Calu3 (cell line): ENCODE data around the gene APP. TPM values are rescaled to one million over a fixed set of nuclear protein-coding genes. Genes with fewer than 3 reads are reported as not detected.
"Not testable (repeated sequence)": the region's sequence is repeated elsewhere in the genome, so short reads cannot be mapped to it uniquely, and the experiment has no call there.

Experiments
- BruUV-seq: library from RNA; stranded (reverse); fragments of 400-500 nt; replicated peaks from 2 replicates; lab custom pipeline; 2021; lab: Mats Ljungman, UMichigan
- CTCF ChIA-PET: fragments of 300-600 bp; sonication (Branson Sonifier 250); formaldehyde crosslinking; loops from one replicate; lab custom pipeline; 2022; ENCODE audit warnings: antibody characterized with exemption; lab: Charles Lee
- DNase-seq: peaks from one replicate; pipeline ENCODE4 v3.0.0; 2022
- H3K27ac Mint-ChIP-seq: one replicate; pipeline ENCODE4 v1.8.0; 2022; ENCODE audit warnings: mixed read lengths; ENCODE audit not compliant: unreplicated experiment
- H3K27me3 Mint-ChIP-seq: one replicate; pipeline ENCODE4 v1.8.0; 2022; ENCODE audit warnings: mixed read lengths; ENCODE audit not compliant: unreplicated experiment
- H3K36me3 Mint-ChIP-seq: one replicate; pipeline ENCODE4 v1.8.0; 2022; ENCODE audit warnings: mild to moderate bottlenecking, moderate library complexity, mixed read lengths; ENCODE audit not compliant: insufficient read depth, unreplicated experiment
- H3K4me1 Mint-ChIP-seq: one replicate; pipeline ENCODE4 v1.8.0; 2022; ENCODE audit warnings: mild to moderate bottlenecking, low read depth, mixed read lengths; ENCODE audit not compliant: unreplicated experiment
- H3K4me3 Mint-ChIP-seq: one replicate; pipeline ENCODE4 v1.8.0; 2022; ENCODE audit warnings: mild to moderate bottlenecking, low read depth, moderate library complexity, mixed read lengths; ENCODE audit not compliant: unreplicated experiment
- H3K9me3 Mint-ChIP-seq: one replicate; pipeline ENCODE4 v1.8.0; 2022; ENCODE audit warnings: low read depth, mixed read lengths; ENCODE audit not compliant: unreplicated experiment
- CTCF ChIP-seq: fragments of 200-600 bp; IDR thresholded peaks from one replicate; pipeline ENCODE4 v1.8.0; 2022; ENCODE audit warnings: antibody characterized with exemption; ENCODE audit not compliant: unreplicated experiment
- intact Hi-C: fragments of 100-400 bp; cut with micrococcal nuclease; formaldehyde crosslinking; loops from one replicate; pipeline ENCODE4 v1.10.0; 2022; ENCODE audit not compliant: unreplicated experiment
- total RNA-seq: library from RNA; stranded (reverse); gene quantifications from 2 replicates; pipeline ENCODE4 v1.2.3, GENCODE V29; 2022

APP gene
- total RNA-seq, 1 experiment from 2014 or later, result 566 TPM

- CTCF ChIA-PET, result interaction anchor here (0.7 kb wide), 1 partner anchor 233 kb away, joined by 3 read pairs; no protein-coding TSS in a partner anchor
- Mint-ChIP-seq H3K4me1 (peaks cover 6% of the 10 kb centered on the region), H3K4me3 (no peak overlapping the region), H3K27ac (no peak overlapping the region), H3K27me3 (no peaks in the 10 kb centered on the region), H3K9me3 (no peaks in the 10 kb centered on the region), H3K36me3 (peaks cover 17% of the 10 kb centered on the region)
- no peak for TF ChIP-seq CTCF
- no peak for DNase-seq
- intact Hi-C loops, result no loop called here
- BruUV-seq, result no TSS peak
These were observed 243.2 kb downstream of the APP start for GRCh38 chr21:25927195-25927880.

GRCh38 chr21:25925936-25926335, 244.6 kb downstream of the APP start:
- no TSS peak for BruUV-seq
- CTCF ChIA-PET, result no interaction called here

GRCh38 chr21:25925064-25925800, 245.3 kb downstream of the APP start:
- CTCF ChIA-PET, result no interaction called here
- no peak overlapping the region for H3K4me3 Mint-ChIP-seq
- no peaks in the 10 kb centered on the region for H3K27me3 Mint-ChIP-seq
- intact Hi-C loops, result no loop called here
- TF ChIP-seq CTCF, result no peak
- BruUV-seq, result no TSS peak
- no peak for DNase-seq
- no peak overlapping the region for H3K27ac Mint-ChIP-seq
- H3K9me3 Mint-ChIP-seq, result no peaks in the 10 kb centered on the region
- peaks cover 9% of the 10 kb centered on the region for H3K36me3 Mint-ChIP-seq
- peaks cover 6% of the 10 kb centered on the region for H3K4me1 Mint-ChIP-seq

More at GRCh38 chr21:25925936-25926335, 244.6 kb downstream of the APP start:
- H3K4me1 Mint-ChIP-seq, result peaks cover 6% of the 10 kb centered on the region
- DNase-seq, result no peak
- H3K27ac Mint-ChIP-seq, result no peak overlapping the region
- H3K4me3 Mint-ChIP-seq, result no peak overlapping the region
- H3K36me3 Mint-ChIP-seq, result peaks cover 14% of the 10 kb centered on the region
- intact Hi-C loops, result no loop called here
- H3K9me3 Mint-ChIP-seq, result no peaks in the 10 kb centered on the region
- no peak for TF ChIP-seq CTCF
- H3K27me3 Mint-ChIP-seq, result no peaks in the 10 kb centered on the region

GRCh38 chr21:25918152-25918551, 252.4 kb downstream of the APP start:
- DNase-seq, BruUV-seq, intact Hi-C loops, H3K27me3 Mint-ChIP-seq, H3K27ac Mint-ChIP-seq, H3K4me3 Mint-ChIP-seq, H3K9me3 Mint-ChIP-seq, CTCF ChIA-PET, H3K36me3 Mint-ChIP-seq: not testable (repeated sequence)
- H3K4me1 Mint-ChIP-seq, result peaks cover 10% of the 10 kb centered on the region

- no peaks in the 10 kb centered on the region for H3K36me3 Mint-ChIP-seq
- no peaks in the 10 kb centered on the region for H3K27me3 Mint-ChIP-seq
- peaks cover 25% of the 10 kb centered on the region for H3K4me1 Mint-ChIP-seq
- intact Hi-C loops, result no loop called here
- no peak overlapping the region for H3K27ac Mint-ChIP-seq
- no peak for TF ChIP-seq CTCF
- BruUV-seq, result no TSS peak
- no peak for DNase-seq
- no peaks in the 10 kb centered on the region for H3K9me3 Mint-ChIP-seq
- H3K4me3 Mint-ChIP-seq, result no peak overlapping the region
- CTCF ChIA-PET, result no interaction called here
These were observed 254.3 kb downstream of the APP start for GRCh38 chr21:25916226-25916625.
